GM18526 (cell line): Measurements from ENCODE around the gene GAREM2.

Experiments used
- POLR2A ChIP-seq: IDR thresholded peaks from 3 replicates; pipeline ENCODE4 v1.6.1; 2011; ENCODE audit not compliant: insufficient read length; ENCODE audit errors: extremely low read depth

Gene GAREM2

GRCh38 chr2:26195040-26195984, 22.4 kb downstream of the GAREM2 start:
- no peak for TF ChIP-seq POLR2A

GRCh38 chr2:26196683-26197418, 24.0 kb downstream of the GAREM2 start:
- no peak for TF ChIP-seq POLR2A

GRCh38 chr2:26197516-26197915, 24.6 kb downstream of the GAREM2 start:
- TF ChIP-seq POLR2A, result no peak

- no peak for TF ChIP-seq POLR2A
These were observed 30.1 kb downstream of the GAREM2 start for GRCh38 chr2:26202981-26203490.

- no peak for TF ChIP-seq POLR2A
These were observed 31.0 kb downstream of the GAREM2 start for GRCh38 chr2:26203906-26204305.

- TF ChIP-seq POLR2A, result no peak
These were observed 39.1 kb downstream of the GAREM2 start for GRCh38 chr2:26212011-26212410.

- TF ChIP-seq POLR2A, result no peak
These were observed 41.9 kb downstream of the GAREM2 start for GRCh38 chr2:26214759-26215158.

- no peak for TF ChIP-seq POLR2A
These were observed 42.9 kb downstream of the GAREM2 start for GRCh38 chr2:26215833-26216232.

GRCh38 chr2:26216587-26216986, 43.7 kb downstream of the GAREM2 start:
- no peak for TF ChIP-seq POLR2A

GRCh38 chr2:26217720-26218119, 44.8 kb downstream of the GAREM2 start:
- no peak for TF ChIP-seq POLR2A

- TF ChIP-seq POLR2A, result no peak
These were observed 50.1 kb downstream of the GAREM2 start for GRCh38 chr2:26223018-26223417.

- no peak for TF ChIP-seq POLR2A
These were observed 51.2 kb downstream of the GAREM2 start for GRCh38 chr2:26224095-26224494.

GRCh38 chr2:26229595-26229994, 56.7 kb downstream of the GAREM2 start:
- TF ChIP-seq POLR2A, result no peak

- TF ChIP-seq POLR2A, result no peak
These were observed 57.9 kb downstream of the GAREM2 start for GRCh38 chr2:26230806-26231205.

- no peak for TF ChIP-seq POLR2A
These were observed 62.2 kb downstream of the GAREM2 start for GRCh38 chr2:26235089-26235488.

GRCh38 chr2:26237868-26238267, 65.0 kb downstream of the GAREM2 start:
- TF ChIP-seq POLR2A, result no peak

- no peak for TF ChIP-seq POLR2A
These were observed 65.5 kb downstream of the GAREM2 start for GRCh38 chr2:26238311-26238958.
